ENCODE measurements around the gene NTRK3. TPM values are rescaled to one million over a fixed set of nuclear protein-coding genes. Genes with fewer than 3 reads are reported as not detected.

Gene NTRK3
- total and polyA plus RNA-seq, 2 of the 13 experiments (the other 11 are each of a cell fraction or from before 2014, with no cell fraction given): not detected

- TF ChIP-seq, protein P1, sequence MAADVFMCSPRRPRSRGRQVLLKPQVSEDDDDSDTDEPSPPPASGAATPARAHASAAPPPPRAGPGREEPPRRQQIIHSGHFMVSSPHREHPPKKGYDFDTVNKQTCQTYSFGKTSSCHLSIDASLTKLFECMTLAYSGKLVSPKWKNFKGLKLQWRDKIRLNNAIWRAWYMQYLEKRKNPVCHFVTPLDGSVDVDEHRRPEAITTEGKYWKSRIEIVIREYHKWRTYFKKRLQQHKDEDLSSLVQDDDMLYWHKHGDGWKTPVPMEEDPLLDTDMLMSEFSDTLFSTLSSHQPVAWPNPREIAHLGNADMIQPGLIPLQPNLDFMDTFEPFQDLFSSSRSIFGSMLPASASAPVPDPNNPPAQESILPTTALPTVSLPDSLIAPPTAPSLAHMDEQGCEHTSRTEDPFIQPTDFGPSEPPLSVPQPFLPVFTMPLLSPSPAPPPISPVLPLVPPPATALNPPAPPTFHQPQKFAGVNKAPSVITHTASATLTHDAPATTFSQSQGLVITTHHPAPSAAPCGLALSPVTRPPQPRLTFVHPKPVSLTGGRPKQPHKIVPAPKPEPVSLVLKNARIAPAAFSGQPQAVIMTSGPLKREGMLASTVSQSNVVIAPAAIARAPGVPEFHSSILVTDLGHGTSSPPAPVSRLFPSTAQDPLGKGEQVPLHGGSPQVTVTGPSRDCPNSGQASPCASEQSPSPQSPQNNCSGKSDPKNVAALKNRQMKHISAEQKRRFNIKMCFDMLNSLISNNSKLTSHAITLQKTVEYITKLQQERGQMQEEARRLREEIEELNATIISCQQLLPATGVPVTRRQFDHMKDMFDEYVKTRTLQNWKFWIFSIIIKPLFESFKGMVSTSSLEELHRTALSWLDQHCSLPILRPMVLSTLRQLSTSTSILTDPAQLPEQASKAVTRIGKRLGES (CRISPR knock-in tag; IDR thresholded peaks at IDR 0.05; ENCODE audit: borderline replicate concordance): no peak
- TF ChIP-seq CC2D1A (CRISPR knock-in tag; IDR thresholded peaks at IDR 0.05) (no peak), FOSL1 (CRISPR knock-in tag; IDR thresholded peaks at IDR 0.05; ENCODE audit: borderline replicate concordance) (no peak), POLR2AphosphoS2 (IDR thresholded peaks at IDR 0.05; ENCODE audit: low read depth, low read length) (no peak), JUN (CRISPR knock-in tag; IDR thresholded peaks at IDR 0.05) (no peak)
Measured at GRCh38 chr15:87816811-87817210, 439.7 kb downstream of the NTRK3 start (continued).

GRCh38 chr15:87816016-87816415 is 440.5 kb downstream of the NTRK3 start:
- POLR2A ChIA-PET: no interaction called here
- no peak for ATAC-seq
- BruUV-seq (replicated peaks): no TSS peak
- no peaks in the 10 kb centered on the region for H3K79me2 ChIP-seq (ENCODE audit: insufficient read depth, low read length)
- intact Hi-C loops (cut with micrococcal nuclease; ENCODE audit: unreplicated experiment): no loop called here
- no peak overlapping the region for H2AFZ ChIP-seq (ENCODE audit: low read length)
- no peak overlapping the region for H3K27ac ChIP-seq (ENCODE audit: extremely low read length, insufficient read depth, low read length)
- no peak for DNase-seq (ENCODE audit: low spot score)
- WGBS (ENCODE audit: low lambda C conversion rate): 43% methylated on average over 1 of the region's 1 CpG
- no peaks in the 10 kb centered on the region for H4K20me1 ChIP-seq (ENCODE audit: insufficient read depth, low read length)
- CTCF ChIA-PET (ENCODE audit: low intra/inter-chr PET ratio, low total read pairs): no interaction called here
- FAIRE-seq: no peak
- H3K36me3 ChIP-seq (replicated peaks in 1 of 2; ENCODE audit: control insufficient read depth in 1 of 2, insufficient read depth in 2 of 2, low read length in 2 of 2): no peaks in the 10 kb centered on the region
- H3K27me3 ChIP-seq (ENCODE audit: control insufficient read depth in 1 of 2, insufficient read depth in 2 of 2, low read length in 2 of 2): no peaks in the 10 kb centered on the region
- H3K4me3 ChIP-seq (replicated peaks in 1 of 3; ENCODE audit: insufficient read depth in 1 of 3, low read depth in 2 of 3, low read length in 3 of 3): no peak overlapping the region
- no peak overlapping the region for H3K4me2 ChIP-seq (ENCODE audit: low read depth, low read length)
- in situ Hi-C loops (cut with HindIII; ENCODE audit: extremely low pct_ligation_motif_present, low pct_unique_long_range_greater_than_20kb): no loop called here
- peaks cover 78% of the 10 kb centered on the region for H3K9me3 ChIP-seq (ENCODE audit: low read length)
- no peaks in the 10 kb centered on the region for H3K4me1 ChIP-seq (ENCODE audit: insufficient read depth, low read length)
- no peak overlapping the region for H3K9ac ChIP-seq (ENCODE audit: insufficient read depth, low read depth, low read length)
- TF ChIP-seq FIP1L1 (IDR thresholded peaks at IDR 0.05; ENCODE audit: borderline replicate concordance, insufficient read depth, low read depth, low read length) (no peak), GATAD2A (CRISPR knock-in tag; IDR thresholded peaks at IDR 0.05) (no peak)

Small RNA genes within 50 kb of the gene (small RNA-seq; reads per million reads assigned to genes)
- 0 reads per million in 3 experiments for gene MED28P6 (ENCODE audit: insufficient read depth in 2 of 3, insufficient read length in 3 of 3, low read depth in 2 of 3, low replicate concordance in 1 of 3)

Other genes with a start within 250 kb of the NTRK3 start
- gene MRPL46, start 210.6 kb upstream of the NTRK3 start, total RNA-seq (2016; rRNA removed; fragmentation: Illumina TruSeq; extraction: Trizol): 79.2 and 107 TPM in 2 replicates
- gene MRPL46, start 210.6 kb upstream of the NTRK3 start, polyA plus RNA-seq (2011; rRNA removed): 56.1 and 62.9 TPM in 2 replicates
- gene MRPS11, start 211.0 kb upstream of the NTRK3 start, total RNA-seq (2016; rRNA removed; fragmentation: Illumina TruSeq; extraction: Trizol): 72.7 and 94.1 TPM in 2 replicates
- 47.7 and 50.1 TPM in 2 replicates for gene MRPS11, start 211.0 kb upstream of the NTRK3 start, polyA plus RNA-seq (2011; rRNA removed)